ENCODE measurements around the gene KRTAP5-2. TPM values are rescaled to one million over a fixed set of nuclear protein-coding genes. Genes with fewer than 3 reads are reported as not detected.
"Not testable (repeated sequence)": the region's sequence is repeated elsewhere in the genome, so short reads cannot be mapped to it uniquely, and the experiment has no call there.

The KRTAP5-2 gene
- total and polyA plus RNA-seq, 2 of the 4 experiments (the other 2 are of a cell fraction) = not detected

GRCh38 chr11:1601663-1602062, 3.6 kb upstream of the KRTAP5-2 start:
- H3K27ac ChIP-seq (ENCODE audit: insufficient read depth, low read length); H3K23ac ChIP-seq (ENCODE audit: low read depth, low read length); H4K20me1 ChIP-seq (ENCODE audit: insufficient read depth, low read length); H3K56ac ChIP-seq (ENCODE audit: extremely low read depth, insufficient read depth, low read length); H2AFZ ChIP-seq (replicated peaks; ENCODE audit: low read length, poor library complexity); H3K4me3 ChIP-seq (ENCODE audit: insufficient read depth, low read depth, low read length); H3K79me1 ChIP-seq (ENCODE audit: low read depth in 1 of 2, low read length in 2 of 2); H3K14ac ChIP-seq (replicated peaks; ENCODE audit: low read depth, low read length); H3K9me1 ChIP-seq (ENCODE audit: insufficient read depth, low read length); BruUV-seq (replicated peaks); H3K4me2 ChIP-seq (ENCODE audit: low read depth, low read length); ATAC-seq (ENCODE audit: low read depth); H3K9ac ChIP-seq (ENCODE audit: low read depth, low read length); H2BK15ac ChIP-seq (ENCODE audit: low read depth, low read length); H3K4ac ChIP-seq (ENCODE audit: low read depth, low read length); H4K91ac ChIP-seq (ENCODE audit: insufficient read depth, low read depth, low read length); H4K8ac ChIP-seq (ENCODE audit: low read depth in 2 of 2, low read length in 2 of 2); H2BK120ac ChIP-seq (ENCODE audit: low read depth, low read length); intact Hi-C loops (cut with micrococcal nuclease); dilution Hi-C loops (cut with HindIII; ENCODE audit: low sequenced_read_pairs, unreplicated experiment); H3K18ac ChIP-seq (ENCODE audit: low read depth, low read length); in situ Hi-C loops (cut with MboI; ENCODE audit: low sequenced_read_pairs); H3K9me3 ChIP-seq (ENCODE audit: control insufficient read depth, insufficient read depth, low read length); DNase-seq; H3K36me3 ChIP-seq (ENCODE audit: control insufficient read depth, insufficient read depth, low read length); H3K4me1 ChIP-seq (ENCODE audit: control insufficient read depth, insufficient read depth, low read length); H2BK20ac ChIP-seq (ENCODE audit: low read depth, low read length); CTCF ChIA-PET; H4K5ac ChIP-seq (ENCODE audit: low read depth, low read length); H2BK5ac ChIP-seq (ENCODE audit: low read depth, low read length, poor library complexity, severe bottlenecking); H2AK5ac ChIP-seq (ENCODE audit: low read depth, low read length); H2AK9ac ChIP-seq (replicated peaks; ENCODE audit: low read depth, low read length, poor library complexity); POLR2A ChIA-PET (ENCODE audit: unreplicated experiment): not testable (repeated sequence)
- peaks cover 53% of the 10 kb centered on the region for H3K27me3 ChIP-seq (ENCODE audit: control insufficient read depth, insufficient read depth, low read length)
- WGBS, 2 experiments (ENCODE audit: extremely low coverage in 2 of 2, insufficient read length in 1 of 2) = no CpG with 5 or more reads among the region's 3 CpGs
